Germinal center (tissue), 1 donor: ENCODE results near the gene PEMT.

Experiments used
- DNase-seq: peaks from one replicate; pipeline ENCODE4 v3.0.0; 2012; ENCODE audit warnings: mixed read lengths, low spot score

Gene PEMT

DNA sequence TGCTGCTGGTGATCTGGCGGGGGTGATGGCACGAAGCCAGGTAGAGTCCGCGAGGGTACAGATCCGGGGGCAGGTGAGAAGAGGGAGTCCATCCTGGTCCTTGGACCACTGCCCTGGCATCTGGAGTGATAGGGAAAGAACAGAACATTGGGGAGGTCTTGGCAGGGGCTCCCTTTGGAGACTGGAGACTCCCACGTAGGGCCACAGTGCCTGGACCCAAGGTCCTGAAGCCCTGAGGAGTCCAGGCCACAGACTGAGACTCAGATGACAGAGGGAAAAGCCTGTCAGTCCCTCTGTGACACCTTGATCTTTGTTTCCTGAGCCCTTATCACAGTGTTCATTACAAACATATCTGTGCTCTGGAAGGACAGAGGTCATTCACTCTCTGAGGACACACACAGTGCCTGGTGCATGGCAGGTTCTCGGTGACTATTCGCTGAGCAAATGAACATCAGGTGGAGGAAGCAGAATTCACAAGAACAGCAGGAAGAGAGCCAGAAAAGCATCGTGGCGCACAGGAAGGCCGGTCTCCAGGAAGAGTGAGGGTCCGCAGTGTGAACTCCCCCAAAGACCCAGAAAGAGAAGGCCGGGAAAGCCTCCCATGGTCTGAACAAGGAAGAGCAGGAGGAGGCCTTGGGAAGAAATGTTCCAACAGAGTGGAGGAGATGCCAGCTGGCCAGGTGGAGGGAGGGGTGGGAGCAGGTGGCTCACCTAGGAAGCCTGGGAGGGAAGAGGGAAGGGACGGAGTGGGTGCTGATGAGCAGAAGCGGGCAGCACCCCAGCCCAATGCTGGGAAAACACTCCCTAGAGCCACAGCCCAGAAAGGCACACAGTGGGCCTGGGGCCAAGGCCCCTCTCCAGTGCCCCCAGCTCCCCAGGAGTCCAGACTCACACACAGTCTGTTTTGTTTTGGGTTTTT is 20.5 kb downstream of the PEMT start:
- DNase-seq, result no peak

DNA sequence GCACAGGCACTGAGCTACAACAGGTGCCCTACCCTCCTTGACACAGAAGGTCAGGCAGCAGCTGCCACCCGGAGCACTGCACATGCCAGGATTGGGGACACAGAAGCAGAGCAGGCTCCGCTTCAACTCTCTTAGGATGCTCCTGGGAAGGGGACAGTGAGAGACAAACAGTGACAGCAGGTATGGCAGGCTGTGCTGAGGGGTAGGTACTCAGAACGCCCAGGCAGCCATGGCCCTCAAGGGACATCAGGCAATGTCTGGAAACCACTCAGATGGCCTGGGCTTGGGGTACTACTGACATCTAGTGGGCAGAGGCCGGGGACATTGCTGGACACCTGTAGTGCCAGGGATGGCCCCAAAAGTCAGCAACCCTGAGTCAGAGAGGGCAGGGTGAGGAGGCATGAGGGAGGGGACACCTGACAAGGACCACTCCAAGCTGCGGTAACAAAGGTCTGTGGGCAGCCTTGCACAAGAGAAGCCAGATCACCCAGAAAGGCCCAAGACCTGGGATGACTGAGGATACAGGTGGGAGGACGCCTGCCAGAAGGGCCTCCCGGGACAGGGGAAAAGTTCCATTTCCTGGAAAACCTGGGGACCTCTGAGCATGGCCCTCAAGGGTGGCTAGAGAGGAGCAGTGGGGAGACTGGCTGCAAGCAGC is 21.2 kb downstream of the PEMT start:
- DNase-seq, result no peak

- DNase-seq, result no peak
Measured at GRCh38 chr17:17569691-17570090, 21.8 kb downstream of the PEMT start.

DNA sequence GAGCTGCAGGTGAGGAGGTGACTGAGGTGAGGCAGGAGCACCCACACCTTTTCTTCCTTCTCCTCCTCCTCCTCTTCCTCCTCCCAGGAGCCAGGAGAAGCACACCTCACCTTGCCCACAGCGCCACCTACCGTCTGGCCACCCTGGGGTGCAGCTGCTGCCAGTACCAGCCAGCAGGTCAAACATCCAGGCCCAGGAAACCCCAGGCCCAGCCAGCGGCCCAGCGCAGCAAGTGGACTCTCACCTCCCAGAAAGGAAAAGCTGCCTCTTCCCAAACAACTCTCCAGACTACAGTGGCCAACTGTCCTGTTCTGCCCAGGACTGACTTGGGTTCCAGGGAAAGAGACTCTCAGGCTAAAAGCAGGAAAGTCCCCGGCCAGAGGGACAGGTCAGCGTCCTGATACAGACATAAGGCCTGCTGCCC is 22.7 kb downstream of the PEMT start:
- DNase-seq, result peak; percentile 74

GRCh38 chr17:17567631-17568030 is 23.9 kb downstream of the PEMT start:
- DNase-seq, result no peak

DNA sequence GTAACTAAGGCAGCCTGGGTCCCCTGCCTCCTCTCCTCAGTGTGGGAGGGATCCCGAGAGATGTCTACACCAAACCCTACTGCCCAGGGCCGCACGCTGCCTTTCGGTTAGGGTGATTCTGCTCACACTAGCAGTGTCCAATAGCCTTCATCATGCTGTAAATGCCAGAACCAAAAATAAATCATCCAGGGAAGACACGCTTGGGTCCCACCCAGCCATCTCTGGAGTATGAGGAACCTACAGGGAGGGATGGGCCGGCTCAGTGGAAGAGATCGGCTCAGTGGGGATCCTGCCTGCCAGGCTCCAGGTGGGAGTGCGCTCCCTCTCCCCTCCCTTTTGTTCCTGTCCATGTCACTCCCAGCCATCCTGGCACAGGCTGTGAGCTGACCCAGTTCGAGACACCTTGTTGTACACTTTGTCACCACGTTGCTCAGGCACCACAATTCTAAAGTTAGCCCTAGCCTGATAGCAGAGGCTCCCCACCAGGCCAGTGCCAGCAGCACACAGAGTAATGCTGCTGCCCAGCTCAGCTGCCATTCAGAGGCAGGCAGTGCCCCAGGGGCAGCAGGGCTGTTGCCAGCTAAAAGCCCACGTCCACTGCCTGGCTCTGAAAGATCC is 24.5 kb downstream of the PEMT start:
- DNase-seq, result no peak

GRCh38 chr17:17565471-17566339 is 25.8 kb downstream of the PEMT start:
- DNase-seq, result no peak

DNA sequence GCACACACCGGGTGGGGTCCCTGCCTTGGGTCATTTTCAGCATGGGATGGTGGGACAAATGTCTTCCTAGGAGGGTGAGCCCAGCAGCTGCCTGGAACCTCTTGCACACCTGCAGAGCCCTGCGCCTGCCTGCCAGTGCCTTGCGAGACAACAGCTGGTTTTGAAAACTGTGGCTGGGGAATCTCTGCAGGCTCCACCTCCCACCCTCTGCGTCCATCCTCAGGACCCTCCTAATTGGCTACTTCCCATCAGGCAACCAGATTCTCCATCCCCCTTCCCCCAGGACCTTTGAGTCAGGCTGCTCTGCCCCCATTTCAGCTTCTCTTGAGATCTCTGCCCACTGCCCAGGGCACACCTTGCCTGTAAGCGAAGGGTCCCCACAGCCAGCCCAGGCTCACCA is 26.6 kb downstream of the PEMT start:
- no peak for DNase-seq

DNA sequence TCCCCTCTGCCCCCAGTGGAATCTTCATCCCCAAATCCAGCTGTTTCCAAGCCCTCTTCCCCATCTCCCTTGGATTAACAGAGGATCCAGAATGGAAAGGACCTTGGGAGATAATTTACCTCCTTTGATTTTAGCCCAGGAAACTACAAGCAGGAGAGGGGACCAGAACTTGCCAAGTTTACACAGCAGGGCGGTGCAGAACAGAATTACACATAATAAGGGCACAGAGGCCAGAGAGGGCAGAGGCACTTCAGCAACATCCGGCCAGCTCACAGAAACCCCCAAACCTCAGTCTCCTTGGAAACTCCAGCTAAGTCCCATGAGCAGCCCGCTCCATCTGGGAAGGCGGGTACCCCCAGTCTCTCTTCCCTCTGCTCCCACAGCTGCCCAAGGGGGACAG is 27.2 kb downstream of the PEMT start:
- DNase-seq, result no peak

GRCh38 chr17:17563530-17563929 is 28.0 kb downstream of the PEMT start:
- no peak for DNase-seq

DNA sequence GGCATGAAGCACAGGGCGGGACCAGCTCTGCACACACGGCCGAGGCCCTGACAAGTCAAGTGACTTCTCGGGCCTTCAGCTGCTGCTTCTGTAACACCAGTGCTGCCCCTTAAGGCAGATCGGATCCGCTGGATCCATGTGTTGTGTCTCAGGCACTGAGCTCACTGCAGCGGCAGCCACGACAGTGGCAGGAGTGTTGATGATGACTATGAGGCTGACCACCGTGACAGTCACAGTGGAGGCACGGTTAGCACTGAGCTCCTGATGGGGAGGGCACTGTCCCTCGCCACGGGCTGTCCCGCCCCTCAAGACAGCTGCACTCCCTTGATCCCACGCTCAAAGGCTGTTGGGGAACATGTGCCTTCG is 29.4 kb downstream of the PEMT start:
- DNase-seq, result no peak

GRCh38 chr17:17561408-17562145 is 29.9 kb downstream of the PEMT start:
- DNase-seq, result no peak

- no peak for DNase-seq
Measured at GRCh38 chr17:17560975-17561374, 30.5 kb downstream of the PEMT start.

DNA sequence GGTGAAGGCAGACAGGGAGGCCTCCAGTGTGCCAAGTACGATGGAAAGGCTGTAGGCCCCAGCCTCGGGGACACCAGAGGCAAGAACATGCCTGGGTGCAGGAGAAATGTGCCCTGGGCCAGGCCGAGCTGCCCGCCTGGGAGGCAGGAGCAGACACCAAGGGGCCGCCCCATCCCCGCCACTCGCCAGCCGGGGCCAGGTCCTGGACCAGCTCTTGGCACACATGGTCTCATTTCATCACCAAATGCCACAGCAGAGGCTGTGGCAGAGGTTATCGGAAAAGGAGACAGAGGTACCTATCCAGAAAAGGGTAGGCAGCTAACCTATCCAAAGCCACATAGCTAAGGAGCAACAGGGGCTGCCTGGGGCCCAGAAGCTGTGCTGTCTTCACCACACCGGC is 31.3 kb downstream of the PEMT start:
- DNase-seq, result no peak

GRCh38 chr17:17559164-17559563 is 32.3 kb downstream of the PEMT start:
- no peak for DNase-seq

DNA sequence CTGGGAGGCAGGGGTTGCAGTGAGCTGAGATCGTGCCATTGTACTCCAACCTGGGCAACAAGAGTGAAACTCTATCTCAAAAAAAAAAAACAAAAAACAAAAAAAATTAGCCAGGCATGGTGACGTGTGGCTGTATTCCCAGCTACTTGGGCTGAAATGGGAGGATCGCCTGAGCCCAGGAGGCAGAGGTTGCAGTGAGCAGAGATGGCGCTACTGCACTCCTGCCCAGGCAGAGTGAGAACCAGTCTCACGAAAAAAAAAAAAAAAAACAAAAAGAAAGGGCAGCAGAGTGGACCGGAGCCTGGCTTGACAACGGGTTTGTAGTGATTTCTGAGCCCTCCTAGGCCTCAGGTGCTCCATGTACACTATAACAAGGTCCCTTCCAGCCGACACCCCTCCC is 33.1 kb downstream of the PEMT start:
- no peak for DNase-seq

DNA sequence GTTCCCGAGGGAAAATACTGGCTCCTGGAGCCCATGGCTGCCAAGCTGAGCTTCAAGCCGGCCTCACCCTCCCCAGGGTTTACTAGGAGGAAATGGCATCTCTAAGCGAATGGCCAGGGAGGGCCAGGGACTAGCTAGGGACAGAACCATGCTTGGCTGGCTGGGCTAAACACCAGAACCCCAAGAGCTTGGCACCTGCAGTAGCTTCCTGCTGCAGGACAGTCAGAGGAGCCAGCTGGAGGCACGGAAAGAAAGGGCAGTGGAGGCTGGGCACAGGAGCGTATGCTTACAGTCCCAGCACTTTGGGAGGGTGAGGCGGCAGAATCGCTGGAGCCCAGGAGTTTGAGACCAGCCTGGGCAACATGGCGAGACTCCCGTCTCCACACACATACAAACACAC is 33.7 kb downstream of the PEMT start:
- DNase-seq, result no peak

DNA sequence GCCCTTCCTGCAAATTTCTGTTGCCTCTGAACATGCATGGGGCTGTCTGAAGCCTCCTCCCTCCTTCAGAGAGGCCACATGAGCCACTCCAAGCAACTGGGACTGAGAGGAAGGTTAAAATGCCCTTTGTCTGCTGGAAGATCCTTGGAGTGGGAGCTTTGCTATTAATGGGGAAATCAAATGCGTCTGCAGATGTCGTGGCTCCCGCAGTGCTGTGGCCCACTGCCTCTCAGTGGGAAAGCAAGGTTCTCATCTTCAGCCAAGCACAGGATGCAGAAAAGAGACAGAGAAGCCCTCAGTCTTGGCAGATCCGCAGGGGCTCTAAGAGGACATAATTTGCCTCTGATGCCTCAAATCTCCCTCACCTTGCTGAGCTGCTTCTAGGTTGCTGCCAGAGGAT is 34.8 kb downstream of the PEMT start:
- DNase-seq, result no peak

GRCh38 chr17:17555906-17556305 is 35.6 kb downstream of the PEMT start:
- no peak for DNase-seq

- DNase-seq, result no peak
Measured at GRCh38 chr17:17555151-17555550, 36.4 kb downstream of the PEMT start.

DNA sequence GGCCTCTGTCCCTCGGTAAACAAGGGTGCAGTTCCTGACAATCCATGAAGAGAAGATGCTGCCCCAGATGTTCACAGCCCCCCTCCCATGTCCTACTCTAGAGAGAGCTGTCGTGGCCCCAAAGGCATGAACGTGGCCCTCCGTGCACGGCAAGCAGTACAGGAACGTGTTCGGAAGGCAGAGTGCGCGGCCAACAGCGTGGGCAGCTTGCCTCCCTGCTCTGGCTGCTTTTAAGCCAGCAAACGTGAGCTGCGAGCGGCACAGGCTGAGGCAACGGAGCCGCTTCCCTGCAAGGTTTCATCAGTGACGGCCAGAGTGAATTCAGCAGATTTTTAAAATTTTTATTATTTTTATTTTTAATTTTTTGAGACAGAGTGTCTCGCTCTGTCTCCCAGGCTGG is 37.2 kb downstream of the PEMT start:
- DNase-seq, result no peak
